Measurements from ENCODE around the gene S100A13. TPM values are rescaled to one million over a fixed set of nuclear protein-coding genes. Genes with fewer than 3 reads are reported as not detected.
A peak's percentile ranks its signal among the peaks of the same experiment; 100 is the strongest.

Gene S100A13
- total and polyA plus RNA-seq, 2 experiments from 2014 or later, result 115 to 248 TPM

GRCh38 chr1:153614189-153614900 is 13.0 kb downstream of the S100A13 start:
- no peak overlapping the region for H2AFZ ChIP-seq
- H3K4me1 ChIP-seq (ENCODE audit: insufficient read depth), result peaks cover 45% of the 10 kb centered on the region
- H3K36me3 ChIP-seq (replicated peaks; ENCODE audit: insufficient read depth, low read depth), result no peaks in the 10 kb centered on the region
- TF ChIP-seq EZH2phosphoT487 (IDR thresholded peaks at IDR 0.05; ENCODE audit: low read depth, severe bottlenecking, unreplicated experiment) (no peak), CTCF (IDR thresholded peaks at IDR 0.05; ENCODE audit: poor library complexity) (no peak), EZH2 (IDR thresholded peaks at IDR 0.05; ENCODE audit: borderline replicate concordance) (no peak)
- peaks cover 32% of the 10 kb centered on the region for H3K79me2 ChIP-seq
- H3K27me3 ChIP-seq, result no peaks in the 10 kb centered on the region
- H3K27ac ChIP-seq, result peak overlapping the region; percentile 90
- peak overlapping the region; percentile 76 for H3K4me2 ChIP-seq
- no peaks in the 10 kb centered on the region for H4K20me1 ChIP-seq (ENCODE audit: insufficient read depth, poor library complexity, severe bottlenecking)
- H3K9me2 ChIP-seq (replicated peaks; ENCODE audit: insufficient read depth), result no peaks in the 10 kb centered on the region
- no peaks in the 10 kb centered on the region for H3K9me3 ChIP-seq (ENCODE audit: low read depth)
- DNase-seq (ENCODE audit: low spot score), result no peak
- no peak overlapping the region for H3K4me3 ChIP-seq
- 79% methylated on average over 2 of the region's 2 CpGs for WGBS (ENCODE audit: low lambda C conversion rate, missing lambda C conversion rate)

DNA sequence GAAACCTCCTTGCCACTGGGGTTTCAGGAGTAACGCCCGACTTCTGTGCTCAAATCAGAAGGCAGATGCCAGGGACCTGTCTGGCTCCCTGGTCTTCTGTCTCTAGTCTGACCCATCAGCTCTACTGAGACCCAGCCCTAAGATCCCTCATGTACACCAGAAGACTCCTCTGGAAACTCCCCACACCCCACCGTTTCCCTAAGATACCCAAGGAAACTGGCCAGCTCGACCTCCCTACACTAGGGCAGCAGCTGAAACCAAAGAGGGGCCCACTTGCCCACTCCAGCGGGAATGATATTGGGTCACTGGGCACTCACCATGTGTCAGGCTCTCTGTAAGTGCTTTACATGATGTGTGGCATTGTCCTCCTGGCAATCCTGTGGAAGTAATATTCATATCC is 13.9 kb downstream of the S100A13 start:
- DNase-seq (ENCODE audit: low spot score), result no peak
- peaks cover 52% of the 10 kb centered on the region for H3K4me1 ChIP-seq (ENCODE audit: insufficient read depth)
- H3K4me3 ChIP-seq, result no peak overlapping the region
- H3K36me3 ChIP-seq (replicated peaks; ENCODE audit: insufficient read depth, low read depth), result no peaks in the 10 kb centered on the region
- peak overlapping the region; percentile 90 for H3K27ac ChIP-seq
- peak overlapping the region; percentile 43 for H2AFZ ChIP-seq
- peaks cover 33% of the 10 kb centered on the region for H3K79me2 ChIP-seq
- H3K9me2 ChIP-seq (replicated peaks; ENCODE audit: insufficient read depth), result no peaks in the 10 kb centered on the region
- no peak for TF ChIP-seq EZH2phosphoT487 (IDR thresholded peaks at IDR 0.05; ENCODE audit: low read depth, severe bottlenecking, unreplicated experiment)
- no peak for TF ChIP-seq CTCF (IDR thresholded peaks at IDR 0.05; ENCODE audit: poor library complexity)
- no peak for TF ChIP-seq EZH2 (IDR thresholded peaks at IDR 0.05; ENCODE audit: borderline replicate concordance)
- 74% methylated on average over 5 of the region's 5 CpGs for WGBS (ENCODE audit: low lambda C conversion rate, missing lambda C conversion rate)
- no peaks in the 10 kb centered on the region for H3K27me3 ChIP-seq
- no peaks in the 10 kb centered on the region for H4K20me1 ChIP-seq (ENCODE audit: insufficient read depth, poor library complexity, severe bottlenecking)
- H3K9me3 ChIP-seq (ENCODE audit: low read depth), result no peaks in the 10 kb centered on the region
- H3K4me2 ChIP-seq, result peak overlapping the region; percentile 76

- peak; percentile 82 for DNase-seq (ENCODE audit: low spot score)
- Histone ChIP-seq H3K4me1 (ENCODE audit: insufficient read depth) (peaks cover 55% of the 10 kb centered on the region), H3K79me2 (peaks cover 34% of the 10 kb centered on the region)
Observed at GRCh38 chr1:153612755-153613331, 14.5 kb downstream of the S100A13 start, which contains the start of gene S100A16. Gene S100A16 (minus strand): TSS chr1:153613137. CDS start chr1:153608151, 4,986 bp downstream.

More at GRCh38 chr1:153612755-153613331, 14.5 kb downstream of the S100A13 start, which contains the start of gene S100A16:
- no peaks in the 10 kb centered on the region for H3K27me3 ChIP-seq
- no peaks in the 10 kb centered on the region for H3K9me3 ChIP-seq (ENCODE audit: low read depth)
- TF ChIP-seq EZH2phosphoT487 (IDR thresholded peaks at IDR 0.05; ENCODE audit: low read depth, severe bottlenecking, unreplicated experiment), result no peak
- TF ChIP-seq CTCF (IDR thresholded peaks at IDR 0.05; ENCODE audit: poor library complexity), result no peak
- TF ChIP-seq EZH2 (IDR thresholded peaks at IDR 0.05; ENCODE audit: borderline replicate concordance), result no peak
- H3K4me2 ChIP-seq, result peak within 1 kb of the TSS; percentile 76
- H3K4me3 ChIP-seq, result peak within 1 kb of the TSS; percentile 10
- peak within 1 kb of the TSS; percentile 90 for H3K27ac ChIP-seq
- 19% methylated on average over 9 of the region's 9 CpGs for WGBS (ENCODE audit: low lambda C conversion rate, missing lambda C conversion rate)
- H3K36me3 ChIP-seq (replicated peaks; ENCODE audit: insufficient read depth, low read depth), result no peaks in the 10 kb centered on the region
- no peaks in the 10 kb centered on the region for H4K20me1 ChIP-seq (ENCODE audit: insufficient read depth, poor library complexity, severe bottlenecking)
- H2AFZ ChIP-seq, result peak within 1 kb of the TSS; percentile 43
- H3K9me2 ChIP-seq (replicated peaks; ENCODE audit: insufficient read depth), result no peaks in the 10 kb centered on the region
